Progenitor cell of endocrine pancreas (in vitro differentiated cells): Measurements from ENCODE around the gene CLC. TPM values are rescaled to one million over a fixed set of nuclear protein-coding genes. Genes with fewer than 3 reads are reported as not detected.

ENCODE experiments used
- DNase-seq: peaks from one replicate; pipeline ENCODE4 v3.0.0; 2021; ENCODE audit warnings: low spot score; ENCODE audit not compliant: unreplicated experiment
- H3K27ac Mint-ChIP-seq: 2 replicates; pipeline ENCODE4 v1.8.0; 2021; ENCODE audit warnings: mild to moderate bottlenecking, moderate library complexity, mixed read lengths
- H3K27me3 Mint-ChIP-seq: 2 replicates; pipeline ENCODE4 v1.8.0; 2021; ENCODE audit warnings: mixed read lengths
- H3K36me3 Mint-ChIP-seq: 2 replicates; pipeline ENCODE4 v1.8.0; 2022; ENCODE audit warnings: mixed read lengths; ENCODE audit not compliant: insufficient read depth
- H3K4me1 Mint-ChIP-seq: 2 replicates; pipeline ENCODE4 v1.8.0; 2021; ENCODE audit warnings: low read depth, mixed read lengths
- H3K4me3 Mint-ChIP-seq: 2 replicates; pipeline ENCODE4 v1.8.0; 2021; ENCODE audit warnings: low read depth, mild to moderate bottlenecking, moderate library complexity, mixed read lengths
- H3K9me3 Mint-ChIP-seq: 2 replicates; pipeline ENCODE4 v1.8.0; 2021; ENCODE audit warnings: low read depth, mixed read lengths
- total RNA-seq: library from RNA; stranded (reverse); gene quantifications from 2 replicates; pipeline ENCODE4 v1.2.1, GENCODE V29; 2021
- TF ChIP-seq, protein P1 (sequence below): fragments of 200-600 bp; sonication (generic); IDR thresholded peaks from one replicate; pipeline ENCODE4 v1.5.0; 2021; ENCODE audit warnings: antibody characterized with exemption, mild to moderate bottlenecking; ENCODE audit not compliant: unreplicated experiment

Gene CLC
- total RNA-seq, 1 donor from 2014 or later: not detected

GRCh38 chr19:39733841-39734240 lies 4.0 kb downstream of the CLC start:
- DNase-seq: no peak
- Mint-ChIP-seq H3K4me1 (no peaks in the 10 kb centered on the region), H3K27ac (no peak overlapping the region), H3K4me3 (no peak overlapping the region), H3K36me3 (no peaks in the 10 kb centered on the region), H3K9me3 (no peaks in the 10 kb centered on the region), H3K27me3 (peaks cover 62% of the 10 kb centered on the region)
- TF ChIP-seq, protein P1, sequence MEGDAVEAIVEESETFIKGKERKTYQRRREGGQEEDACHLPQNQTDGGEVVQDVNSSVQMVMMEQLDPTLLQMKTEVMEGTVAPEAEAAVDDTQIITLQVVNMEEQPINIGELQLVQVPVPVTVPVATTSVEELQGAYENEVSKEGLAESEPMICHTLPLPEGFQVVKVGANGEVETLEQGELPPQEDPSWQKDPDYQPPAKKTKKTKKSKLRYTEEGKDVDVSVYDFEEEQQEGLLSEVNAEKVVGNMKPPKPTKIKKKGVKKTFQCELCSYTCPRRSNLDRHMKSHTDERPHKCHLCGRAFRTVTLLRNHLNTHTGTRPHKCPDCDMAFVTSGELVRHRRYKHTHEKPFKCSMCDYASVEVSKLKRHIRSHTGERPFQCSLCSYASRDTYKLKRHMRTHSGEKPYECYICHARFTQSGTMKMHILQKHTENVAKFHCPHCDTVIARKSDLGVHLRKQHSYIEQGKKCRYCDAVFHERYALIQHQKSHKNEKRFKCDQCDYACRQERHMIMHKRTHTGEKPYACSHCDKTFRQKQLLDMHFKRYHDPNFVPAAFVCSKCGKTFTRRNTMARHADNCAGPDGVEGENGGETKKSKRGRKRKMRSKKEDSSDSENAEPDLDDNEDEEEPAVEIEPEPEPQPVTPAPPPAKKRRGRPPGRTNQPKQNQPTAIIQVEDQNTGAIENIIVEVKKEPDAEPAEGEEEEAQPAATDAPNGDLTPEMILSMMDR: no peak

DNA sequence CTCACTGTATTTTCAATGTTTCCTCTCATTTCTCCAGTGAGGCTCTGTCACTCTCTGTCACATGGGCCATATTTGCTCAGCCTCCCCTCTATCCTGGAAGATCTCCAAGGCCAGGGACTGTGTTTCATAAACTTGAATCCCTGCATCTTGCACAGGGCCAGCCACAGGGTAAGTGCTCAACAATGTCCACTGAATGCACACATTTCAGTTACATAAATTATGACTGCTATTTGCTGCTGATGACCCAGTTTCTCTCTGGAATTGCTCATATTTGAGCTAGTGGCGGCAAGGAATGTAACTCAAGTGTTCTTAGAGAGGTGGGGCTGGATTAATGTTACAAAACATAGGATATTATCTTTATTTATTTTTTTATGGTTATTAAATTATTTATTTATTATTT lies 6.1 kb downstream of the CLC start:
- Mint-ChIP-seq H3K4me1 (no peaks in the 10 kb centered on the region), H3K27me3 (peaks cover 55% of the 10 kb centered on the region), H3K9me3 (no peaks in the 10 kb centered on the region), H3K36me3 (no peaks in the 10 kb centered on the region), H3K4me3 (no peak overlapping the region), H3K27ac (no peak overlapping the region)
- TF ChIP-seq, protein P1: no peak
- DNase-seq: no peak

GRCh38 chr19:39729594-39729993 lies 8.2 kb downstream of the CLC start:
- H3K4me3 Mint-ChIP-seq: no peak overlapping the region
- no peaks in the 10 kb centered on the region for H3K4me1 Mint-ChIP-seq
- no peak for DNase-seq
- TF ChIP-seq, protein P1: no peak
- H3K27me3 Mint-ChIP-seq: peaks cover 56% of the 10 kb centered on the region
- no peaks in the 10 kb centered on the region for H3K9me3 Mint-ChIP-seq
- no peaks in the 10 kb centered on the region for H3K36me3 Mint-ChIP-seq
- no peak overlapping the region for H3K27ac Mint-ChIP-seq

DNA sequence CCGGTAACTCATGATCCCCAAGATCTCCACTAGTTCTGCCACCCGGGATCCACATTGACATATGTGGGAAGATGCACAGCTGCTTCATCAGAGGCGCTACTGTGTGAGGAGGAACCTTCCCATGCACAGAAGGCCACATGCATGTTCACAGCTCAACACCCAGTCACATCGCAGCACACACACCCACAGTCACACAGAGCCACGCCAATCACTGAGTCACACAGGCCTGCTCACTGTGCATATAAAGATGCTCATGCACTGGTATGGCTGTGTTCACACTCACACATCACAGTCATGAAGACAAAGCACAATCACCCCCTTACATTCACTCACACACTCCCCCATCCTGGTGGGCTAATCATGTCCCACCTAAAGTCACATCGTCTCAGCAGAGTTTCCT lies 9.8 kb downstream of the CLC start:
- Mint-ChIP-seq H3K4me3 (no peak overlapping the region), H3K36me3 (no peaks in the 10 kb centered on the region), H3K9me3 (no peaks in the 10 kb centered on the region), H3K27me3 (peaks cover 62% of the 10 kb centered on the region), H3K4me1 (no peaks in the 10 kb centered on the region), H3K27ac (no peak overlapping the region)
- DNase-seq: no peak
- TF ChIP-seq, protein P1: no peak

- no peaks in the 10 kb centered on the region for H3K36me3 Mint-ChIP-seq
- H3K27ac Mint-ChIP-seq: no peak overlapping the region
- peaks cover 70% of the 10 kb centered on the region for H3K27me3 Mint-ChIP-seq
- H3K9me3 Mint-ChIP-seq: no peaks in the 10 kb centered on the region
- H3K4me1 Mint-ChIP-seq: no peaks in the 10 kb centered on the region
- TF ChIP-seq, protein P1: no peak
- DNase-seq: no peak
- H3K4me3 Mint-ChIP-seq: no peak overlapping the region
These were observed 10.6 kb downstream of the CLC start for GRCh38 chr19:39727070-39727800.
